Large intestine (tissue), 3 donors: ENCODE data around the gene BRK1. TPM values are rescaled to one million over a fixed set of nuclear protein-coding genes. Genes with fewer than 3 reads are reported as not detected.

Experiments
- DNase-seq, 2 donors: peaks; one replicate each; pipeline versions ENCODE4 v3.0.0 to v3.0.0-alpha.2; 2013
- H3K27ac ChIP-seq: one replicate; pipeline ENCODE4 v1.5.1; 2013; ENCODE audit warnings: low read length
- H3K27me3 ChIP-seq: 2 replicates; pipeline ENCODE4 v1.6.1; 2013; ENCODE audit warnings: low read length; ENCODE audit not compliant: control insufficient read depth, insufficient read depth
- H3K36me3 ChIP-seq: 2 replicates; pipeline ENCODE4 v1.6.1; 2013; ENCODE audit warnings: low read length; ENCODE audit not compliant: control insufficient read depth, insufficient read depth
- H3K4me1 ChIP-seq: one replicate; pipeline ENCODE4 v1.6.1; 2013; ENCODE audit warnings: low read length; ENCODE audit not compliant: control insufficient read depth, insufficient read depth
- H3K4me3 ChIP-seq: one replicate; pipeline ENCODE4 v1.5.1; 2013; ENCODE audit warnings: low read length
- H3K9me3 ChIP-seq: one replicate; pipeline ENCODE4 v1.6.1; 2013; ENCODE audit warnings: mild to moderate bottlenecking, low read depth, low read length, moderate library complexity; ENCODE audit not compliant: control insufficient read depth
- WGBS: methylation state at CpG from one replicate; pipeline ENCODE4 v1.1.5; 2013; ENCODE audit warnings: low lambda C conversion rate; ENCODE audit not compliant: insufficient coverage; 5-methylcytosine and 5-hydroxymethylcytosine counted together
- polyA plus RNA-seq: library from polyadenylated mRNA; unstranded; fragments of 120-200 nt; gene quantifications from one replicate; pipeline ENCODE4 v1.2.1, GENCODE V29; 2013

Gene BRK1
- polyA plus RNA-seq, 1 donor: 172 TPM

GRCh38 chr3:10137178-10137577 is 21.7 kb downstream of the BRK1 start:
- no CpG with 5 or more reads among the region's 4 CpGs for WGBS
- peaks cover 3% of the 10 kb centered on the region for H3K4me1 ChIP-seq

GRCh38 chr3:10140996-10141546 is 25.6 kb downstream of the BRK1 start:
- DNase-seq: peak in 1 of 2 donors; percentile 3
- Histone ChIP-seq H3K36me3 (peaks cover 6% of the 10 kb centered on the region), H3K4me1 (peaks cover 15% of the 10 kb centered on the region), H3K27me3 (no peaks in the 10 kb centered on the region), H3K9me3 (no peaks in the 10 kb centered on the region), H3K4me3 (peak overlapping the region; percentile 83), H3K27ac (peak overlapping the region; percentile 83)
- WGBS: no CpG with 5 or more reads among the region's 23 CpGs

More at GRCh38 chr3:10137178-10137577, 21.7 kb downstream of the BRK1 start:
- DNase-seq: no peak
- Histone ChIP-seq H3K9me3 (no peaks in the 10 kb centered on the region), H3K36me3 (no peaks in the 10 kb centered on the region), H3K27ac (no peak overlapping the region), H3K27me3 (no peaks in the 10 kb centered on the region), H3K4me3 (no peak overlapping the region)

- DNase-seq: peak in 1 of 2 donors; percentile 16
- Histone ChIP-seq H3K27me3 (no peaks in the 10 kb centered on the region), H3K36me3 (peaks cover 16% of the 10 kb centered on the region), H3K4me3 (peak overlapping the region; percentile 83), H3K27ac (no peak overlapping the region), H3K4me1 (peaks cover 15% of the 10 kb centered on the region), H3K9me3 (no peaks in the 10 kb centered on the region)
- no CpG with 5 or more reads among the region's 29 CpGs for WGBS
These were observed 27.5 kb downstream of the BRK1 start for GRCh38 chr3:10142707-10143560.

GRCh38 chr3:10145685-10146084 is 30.2 kb downstream of the BRK1 start:
- Histone ChIP-seq H3K4me1 (peaks cover 15% of the 10 kb centered on the region), H3K36me3 (peaks cover 36% of the 10 kb centered on the region), H3K4me3 (no peak overlapping the region), H3K27me3 (no peaks in the 10 kb centered on the region), H3K9me3 (no peaks in the 10 kb centered on the region), H3K27ac (no peak overlapping the region)
- DNase-seq: no peak
- 100% methylated on average over 1 of the region's 4 CpGs for WGBS

- no peak overlapping the region for H3K4me3 ChIP-seq
- H3K36me3 ChIP-seq: peaks cover 45% of the 10 kb centered on the region
- H3K4me1 ChIP-seq: peaks cover 2% of the 10 kb centered on the region
- H3K27ac ChIP-seq: no peak overlapping the region
- H3K27me3 ChIP-seq: no peaks in the 10 kb centered on the region
- no peak for DNase-seq
- no CpG with 5 or more reads among the region's 8 CpGs for WGBS
- no peaks in the 10 kb centered on the region for H3K9me3 ChIP-seq
These were observed 33.8 kb downstream of the BRK1 start for GRCh38 chr3:10149226-10149625.

GRCh38 chr3:10150987-10151386 is 35.5 kb downstream of the BRK1 start:
- H3K4me3 ChIP-seq: no peak overlapping the region
- no peaks in the 10 kb centered on the region for H3K4me1 ChIP-seq
- WGBS: no CpG with 5 or more reads among the region's 6 CpGs
- H3K9me3 ChIP-seq: no peaks in the 10 kb centered on the region
- H3K27ac ChIP-seq: no peak overlapping the region
- peaks cover 48% of the 10 kb centered on the region for H3K36me3 ChIP-seq
- H3K27me3 ChIP-seq: no peaks in the 10 kb centered on the region
- no peak for DNase-seq

GRCh38 chr3:10154335-10155122 is 39.1 kb downstream of the BRK1 start:
- no CpG with 5 or more reads among the region's 14 CpGs for WGBS
- Histone ChIP-seq H3K4me1 (no peaks in the 10 kb centered on the region), H3K4me3 (no peak overlapping the region), H3K9me3 (no peaks in the 10 kb centered on the region), H3K36me3 (peaks cover 29% of the 10 kb centered on the region), H3K27me3 (no peaks in the 10 kb centered on the region), H3K27ac (no peak overlapping the region)
- no peak for DNase-seq

- Histone ChIP-seq H3K27me3 (no peaks in the 10 kb centered on the region), H3K27ac (no peak overlapping the region), H3K9me3 (no peaks in the 10 kb centered on the region), H3K4me3 (no peak overlapping the region), H3K4me1 (no peaks in the 10 kb centered on the region), H3K36me3 (peaks cover 23% of the 10 kb centered on the region)
- no CpG with 5 or more reads among the region's 4 CpGs for WGBS
- DNase-seq: no peak
These were observed 39.6 kb downstream of the BRK1 start for GRCh38 chr3:10155123-10155472.

- Histone ChIP-seq H3K27me3 (no peaks in the 10 kb centered on the region), H3K4me3 (no peak overlapping the region), H3K36me3 (peaks cover 17% of the 10 kb centered on the region), H3K9me3 (no peaks in the 10 kb centered on the region), H3K27ac (no peak overlapping the region), H3K4me1 (no peaks in the 10 kb centered on the region)
- 100% methylated on average over 1 of the region's 4 CpGs for WGBS
- no peak for DNase-seq
These were observed 40.2 kb downstream of the BRK1 start for GRCh38 chr3:10155658-10156057.

GRCh38 chr3:10157031-10157430 is 41.6 kb downstream of the BRK1 start:
- Histone ChIP-seq H3K4me1 (no peaks in the 10 kb centered on the region), H3K36me3 (peaks cover 8% of the 10 kb centered on the region), H3K27me3 (no peaks in the 10 kb centered on the region), H3K4me3 (no peak overlapping the region), H3K27ac (no peak overlapping the region), H3K9me3 (no peaks in the 10 kb centered on the region)
- WGBS: no CpG with 5 or more reads among the region's 4 CpGs
- DNase-seq: no peak
